Lung (tissue), 12 donors: Measurements from ENCODE around the gene GPR87. TPM values are rescaled to one million over a fixed set of nuclear protein-coding genes. Genes with fewer than 3 reads are reported as not detected.

Experiments used
- ATAC-seq: fragments of 200-7000 bp; cut with Tn5 transposase; one replicate; pipeline ENCODE4 v1.9.1; 2020; ENCODE audit warnings: moderate number of reproducible peaks; ENCODE audit not compliant: insufficient read depth, low FRiP score
- DNase-seq, 3 donors: peaks; one replicate each; pipeline ENCODE4 v3.0.0-alpha.2; 2013 to 2017
- H3K27ac ChIP-seq, 2 donors: one replicate each; pipeline ENCODE4 v1.5.1; 2013; ENCODE audit warnings: mild to moderate bottlenecking in 2 of 2, moderate library complexity in 2 of 2, control low read depth in 1 of 2, inconsistent platforms in 1 of 2, low read depth in 1 of 2, low read length in 1 of 2
- H3K27me3 ChIP-seq, 3 donors: one replicate each; pipeline ENCODE4 v1.5.1; 2013; ENCODE audit warnings: low read length in 2 of 3; ENCODE audit not compliant: control insufficient read depth in 3 of 3, insufficient read depth in 3 of 3
- H3K36me3 ChIP-seq, 4 donors: one replicate each; pipeline ENCODE4 v1.5.1; 2013; ENCODE audit warnings: low read length in 4 of 4, mild to moderate bottlenecking in 1 of 4, moderate library complexity in 1 of 4; ENCODE audit not compliant: control insufficient read depth in 4 of 4, insufficient read depth in 4 of 4
- H3K4me1 ChIP-seq, 5 donors: one replicate each; pipeline ENCODE4 v1.5.1; 2013; ENCODE audit warnings: low read length in 5 of 5, mild to moderate bottlenecking in 2 of 5, moderate library complexity in 1 of 5; ENCODE audit not compliant: control insufficient read depth in 5 of 5, insufficient read depth in 5 of 5
- H3K4me3 ChIP-seq: one replicate; pipeline ENCODE4 v1.5.1; 2013; ENCODE audit warnings: mild to moderate bottlenecking, control low read depth, moderate library complexity
- H3K9ac ChIP-seq, 2 donors: one replicate each; pipeline ENCODE4 v1.5.1; 2013; ENCODE audit warnings: low read length in 2 of 2, control low read depth in 1 of 2; ENCODE audit not compliant: insufficient read depth in 1 of 2
- H3K9me3 ChIP-seq, 4 donors: one replicate each; pipeline ENCODE4 v1.5.1; 2013; ENCODE audit warnings: low read length in 3 of 4, mild to moderate bottlenecking in 1 of 4, moderate library complexity in 1 of 4; ENCODE audit not compliant: control insufficient read depth in 4 of 4, insufficient read depth in 3 of 4
- CTCF ChIP-seq: IDR thresholded peaks from 2 replicates; pipeline ENCODE4 v1.5.1; 2012; ENCODE audit warnings: mild to moderate bottlenecking; ENCODE audit errors: control extremely low read depth, extremely low read depth
- WGBS, 2 donors: extraction: QIAGEN DNeasy Blood & Tissue Kit; methylation state at CpG; one replicate each; pipeline ENCODE4 v1.1.7; 2013; 5-methylcytosine and 5-hydroxymethylcytosine counted together
- polyA plus RNA-seq, 2 donors: library from polyadenylated mRNA; stranded (reverse); fragments of 200-250 nt; gene quantifications; one replicate each; pipeline ENCODE4 v1.2.1, GENCODE V29; 2013
- total RNA-seq, 2 donors: library from RNA; depleted of rRNA in 1 of 2; stranded (reverse); fragments of >200 nt in 1 of 2; gene quantifications; one replicate each; pipeline ENCODE4 v1.2.1, GENCODE V29; 2014 to 2021
- donor health status: control.
- donor health status: control.
- donor health status: Bipolar disorder and iron deficiency.
- donor health status: healthy.
- donor health status: DM: yes; HTN: yes; CAD: no.

GPR87 gene
- total and polyA plus RNA-seq, 4 donors, result 0.28 to 1.5 (median 1.3) TPM

DNA sequence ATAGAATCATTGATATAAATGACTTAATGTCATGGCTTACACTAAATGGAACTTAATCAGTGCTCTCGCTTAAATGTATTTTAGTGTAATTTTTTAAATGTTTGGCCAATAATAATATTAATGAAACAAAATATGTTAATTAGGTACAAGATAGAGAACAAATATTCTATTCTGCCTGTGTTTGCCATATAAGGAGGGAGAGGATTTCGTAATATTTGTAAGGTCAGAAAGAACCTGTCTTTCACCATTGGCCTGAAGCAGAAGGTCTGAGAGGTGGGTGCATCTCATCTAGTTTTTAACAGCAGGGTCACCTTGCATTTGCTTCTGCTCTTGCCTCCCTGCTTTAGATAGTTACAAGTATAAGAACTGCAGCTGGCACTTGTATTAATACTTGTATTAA, 2.5 kb downstream of the GPR87 start:
- WGBS, 2 donors, result 69 to 80% methylated on average over 2 of the region's 2 CpGs
- Histone ChIP-seq H3K4me1 (no peaks in the 10 kb centered on the region), H3K9me3 (peaks cover 0 to 3% (median 0%) of the 10 kb centered on the region in 4 donors), H3K4me3 (no peak overlapping the region), H3K36me3 (no peaks in the 10 kb centered on the region), H3K27me3 (no peaks in the 10 kb centered on the region), H3K9ac (no peak overlapping the region), H3K27ac (no peak overlapping the region)
- DNase-seq (no peak), ATAC-seq (no peak)
- TF ChIP-seq CTCF, result no peak

DNA sequence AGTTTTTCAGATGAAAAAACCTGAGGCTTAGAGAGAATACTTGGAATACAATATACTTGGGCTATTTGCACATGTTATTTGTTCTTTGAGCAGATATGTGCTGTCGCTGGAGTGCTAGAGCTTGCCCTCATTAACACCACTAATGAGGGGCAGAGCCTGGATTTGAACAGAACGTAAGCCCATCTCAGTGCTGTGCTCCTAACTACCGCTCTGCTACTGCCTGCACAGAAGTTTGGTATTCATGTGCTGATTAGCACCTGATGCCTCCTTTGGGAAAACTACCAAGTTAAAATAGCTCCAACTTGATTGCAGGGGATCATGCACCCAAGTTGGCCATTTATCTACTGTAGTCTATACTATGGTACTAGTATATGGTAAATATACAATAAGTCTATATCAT, 3.6 kb downstream of the GPR87 start:
- Histone ChIP-seq H3K36me3 (no peaks in the 10 kb centered on the region), H3K9ac (no peak overlapping the region), H3K9me3 (peaks cover 0 to 3% (median 0%) of the 10 kb centered on the region in 4 donors), H3K4me1 (no peaks in the 10 kb centered on the region), H3K4me3 (no peak overlapping the region), H3K27me3 (no peaks in the 10 kb centered on the region), H3K27ac (no peak overlapping the region)
- 78 to 87% methylated on average over 3 of the region's 3 CpGs for WGBS, 2 donors
- ATAC-seq (no peak), DNase-seq (no peak)
- TF ChIP-seq CTCF, result no peak

GRCh38 chr3:151309566-151309965, 7.1 kb downstream of the GPR87 start:
- no peaks in the 10 kb centered on the region for H3K36me3 ChIP-seq
- 95 to 96% methylated on average over 2 of the region's 2 CpGs for WGBS, 2 donors
- ATAC-seq, result no peak
- no peaks in the 10 kb centered on the region for H3K27me3 ChIP-seq
- DNase-seq, result no peak
- H3K9ac ChIP-seq, result no peak overlapping the region
- peaks cover 0 to 4% (median 0%) of the 10 kb centered on the region in 5 donors for H3K4me1 ChIP-seq
- no peak overlapping the region for H3K4me3 ChIP-seq
- TF ChIP-seq CTCF, result no peak
- H3K27ac ChIP-seq, result no peak overlapping the region
- H3K9me3 ChIP-seq, result no peaks in the 10 kb centered on the region
